Fibroblast of lung (primary cell): ENCODE results near the gene EXOC1L. TPM values are rescaled to one million over a fixed set of nuclear protein-coding genes. Genes with fewer than 3 reads are reported as not detected.

Experiments used
- DNase-seq, 2 donors: peaks; one replicate each; pipeline versions ENCODE4 v3.0.0 to v3.0.0-alpha.2; 2010; ENCODE audit warnings: low read depth in 2 of 2
- H2AFZ ChIP-seq: 2 replicates; pipeline ENCODE4 v1.5.1; 2012; ENCODE audit warnings: low read length, control low read depth, inconsistent platforms
- H3K27ac ChIP-seq: 2 replicates; pipeline ENCODE4 v1.5.1; 2011; ENCODE audit warnings: low read length, control low read depth; ENCODE audit not compliant: insufficient read depth
- H3K27me3 ChIP-seq: 2 replicates; pipeline ENCODE4 v1.5.1; 2011; ENCODE audit warnings: mild to moderate bottlenecking, low read length; ENCODE audit not compliant: control insufficient read depth, insufficient read depth
- H3K36me3 ChIP-seq: 2 replicates; pipeline ENCODE4 v1.5.1; 2011; ENCODE audit warnings: low read length; ENCODE audit not compliant: control insufficient read depth, insufficient read depth
- H3K4me1 ChIP-seq: 2 replicates; pipeline ENCODE4 v1.5.1; 2011; ENCODE audit warnings: low read length; ENCODE audit not compliant: control insufficient read depth, insufficient read depth; ENCODE audit errors: extremely low read depth
- H3K4me2 ChIP-seq: 2 replicates; pipeline ENCODE4 v1.5.1; 2011; ENCODE audit warnings: low read length, control low read depth; ENCODE audit not compliant: insufficient read depth; ENCODE audit errors: extremely low read depth
- H3K4me3 ChIP-seq, 4 experiments: fragments of 200-600 bp in 1 of 4; sonication (generic) in 1 of 4; replicated peaks in 1 of 4; 2 replicates each; pipeline ENCODE4 v1.5.1; 2011 to 2016; ENCODE audit warnings: low read length in 4 of 4, low read depth in 3 of 4, mild to moderate bottlenecking in 3 of 4, control low read depth in 2 of 4, inconsistent platforms in 1 of 4, mixed read lengths in 1 of 4; ENCODE audit not compliant: insufficient read depth in 1 of 4; ENCODE audit errors: control extremely low read depth in 1 of 4
- H3K79me2 ChIP-seq: 2 replicates; pipeline ENCODE4 v1.5.1; 2012; ENCODE audit warnings: mild to moderate bottlenecking, low read length, inconsistent platforms; ENCODE audit not compliant: control insufficient read depth, insufficient read depth
- H3K9ac ChIP-seq: 2 replicates; pipeline ENCODE4 v1.5.1; 2011; ENCODE audit warnings: mild to moderate bottlenecking, low read length, control low read depth; ENCODE audit not compliant: insufficient read depth
- H3K9me3 ChIP-seq: 2 replicates; pipeline ENCODE4 v1.5.1; 2012; ENCODE audit warnings: low read depth, low read length; ENCODE audit not compliant: control insufficient read depth, insufficient read depth
- H4K20me1 ChIP-seq: 2 replicates; pipeline ENCODE4 v1.5.1; 2011; ENCODE audit warnings: low read length; ENCODE audit not compliant: control insufficient read depth, insufficient read depth; ENCODE audit errors: extremely low read depth
- CTCF ChIP-seq, 2 donors: IDR thresholded peaks in 1 of 2; conservative IDR thresholded peaks in 1 of 2; 1 replicate in 1 of 2; 2 replicates in 1 of 2; pipeline ENCODE4 v1.5.1; 2011 to 2012; ENCODE audit warnings: low read length in 2 of 2, control low read depth in 1 of 2, inconsistent platforms in 1 of 2, low read depth in 1 of 2, mild to moderate bottlenecking in 1 of 2
- EZH2 ChIP-seq: IDR thresholded peaks from 2 replicates; pipeline ENCODE4 v1.5.1; 2012; ENCODE audit warnings: low read length, control low read depth, mild to moderate bottlenecking; ENCODE audit errors: missing control alignments
- polyA minus RNA-seq: library from RNA; depleted of rRNA, polyadenylated mRNA; stranded (reverse); fragments of >200 nt; gene quantifications from 2 replicates; pipeline ENCODE4 v1.2.3, GENCODE V29; 2011; ENCODE audit warnings: low replicate concordance
- polyA plus RNA-seq, 2 donors: library from polyadenylated mRNA; depleted of rRNA in 1 of 2; stranded (reverse) in 1 of 2; unstranded in 1 of 2; fragments of >200 nt; gene quantifications; 2 replicates each; pipeline ENCODE4 v1.2.1, GENCODE V29; 2011 to 2012; ENCODE audit warnings: missing spikeins in 1 of 2
- total RNA-seq: library from RNA; depleted of rRNA; stranded (reverse); fragments of >200 nt; gene quantifications from 2 replicates; pipeline ENCODE4 v1.2.1, GENCODE V29; 2014

Gene EXOC1L
- not detected in 2 replicates for total RNA-seq
- polyA plus RNA-seq: not detected in 2 replicates
- not detected in 2 replicates for polyA plus RNA-seq (2012)
- not detected in 2 replicates for polyA minus RNA-seq

- H3K79me2 ChIP-seq: no peaks in the 10 kb centered on the region
- no peak within 1 kb of the TSS for H3K27ac ChIP-seq
- DNase-seq: peak; percentile 15 to 37
- peaks cover 6% of the 10 kb centered on the region for H3K27me3 ChIP-seq
- H2AFZ ChIP-seq: peak within 1 kb of the TSS; percentile 54
- H4K20me1 ChIP-seq: no peaks in the 10 kb centered on the region
- peak within 1 kb of the TSS; percentile 60 for H3K4me2 ChIP-seq
- H3K4me3 ChIP-seq: peak within 1 kb of the TSS in 3 of 4 experiments; percentile 14 to 71 (median 46)
- no peaks in the 10 kb centered on the region for H3K9me3 ChIP-seq
- TF ChIP-seq EZH2 (no peak), CTCF (conservative IDR thresholded peaks at IDR 0.05 in 1 of 2, IDR thresholded peaks at IDR 0.05 in 1 of 2; ENCODE audit: low read depth in 1 of 2, low read length in 2 of 2) (peak in 1 of 2 donors; percentile 19)
- no peaks in the 10 kb centered on the region for H3K36me3 ChIP-seq
- H3K4me1 ChIP-seq: no peaks in the 10 kb centered on the region
- H3K9ac ChIP-seq: no peak within 1 kb of the TSS
These were observed at the start of gene EXOC1L for GRCh38 chr4:55819634-55820033. Gene EXOC1L (plus strand): TSS chr4:55819790. CDS start chr4:55820027, 237 bp downstream.

- H3K79me2 ChIP-seq: no peaks in the 10 kb centered on the region
- H3K27me3 ChIP-seq: no peaks in the 10 kb centered on the region
- peaks cover 2% of the 10 kb centered on the region for H3K4me1 ChIP-seq
- no peak overlapping the region for H3K4me3 ChIP-seq
- no peaks in the 10 kb centered on the region for H3K9me3 ChIP-seq
- no peaks in the 10 kb centered on the region for H4K20me1 ChIP-seq
- H2AFZ ChIP-seq: no peak overlapping the region
- H3K9ac ChIP-seq: no peak overlapping the region
- no peak overlapping the region for H3K4me2 ChIP-seq
- no peak for TF ChIP-seq CTCF (conservative IDR thresholded peaks at IDR 0.05 in 1 of 2, IDR thresholded peaks at IDR 0.05 in 1 of 2; ENCODE audit: low read depth in 1 of 2, low read length in 2 of 2)
- no peak for TF ChIP-seq EZH2
- DNase-seq: no peak
- H3K27ac ChIP-seq: no peak overlapping the region
- no peaks in the 10 kb centered on the region for H3K36me3 ChIP-seq
These were observed 48.9 kb upstream of the EXOC1L start for GRCh38 chr4:55770662-55771061.

- no peaks in the 10 kb centered on the region for H3K27me3 ChIP-seq
- H3K27ac ChIP-seq: no peak overlapping the region
- H3K9me3 ChIP-seq: no peaks in the 10 kb centered on the region
- no peaks in the 10 kb centered on the region for H3K4me1 ChIP-seq
- H3K4me3 ChIP-seq: no peak overlapping the region
- no peaks in the 10 kb centered on the region for H4K20me1 ChIP-seq
- no peaks in the 10 kb centered on the region for H3K36me3 ChIP-seq
- TF ChIP-seq EZH2 (no peak), CTCF (conservative IDR thresholded peaks at IDR 0.05 in 1 of 2, IDR thresholded peaks at IDR 0.05 in 1 of 2; ENCODE audit: low read depth in 1 of 2, low read length in 2 of 2) (no peak)
- no peaks in the 10 kb centered on the region for H3K79me2 ChIP-seq
- no peak overlapping the region for H3K4me2 ChIP-seq
- H2AFZ ChIP-seq: no peak overlapping the region
- no peak for DNase-seq
- H3K9ac ChIP-seq: no peak overlapping the region
These were observed 38.2 kb upstream of the EXOC1L start for GRCh38 chr4:55781341-55781740.
